Measurements from ENCODE around the gene ZNF729.

DNA sequence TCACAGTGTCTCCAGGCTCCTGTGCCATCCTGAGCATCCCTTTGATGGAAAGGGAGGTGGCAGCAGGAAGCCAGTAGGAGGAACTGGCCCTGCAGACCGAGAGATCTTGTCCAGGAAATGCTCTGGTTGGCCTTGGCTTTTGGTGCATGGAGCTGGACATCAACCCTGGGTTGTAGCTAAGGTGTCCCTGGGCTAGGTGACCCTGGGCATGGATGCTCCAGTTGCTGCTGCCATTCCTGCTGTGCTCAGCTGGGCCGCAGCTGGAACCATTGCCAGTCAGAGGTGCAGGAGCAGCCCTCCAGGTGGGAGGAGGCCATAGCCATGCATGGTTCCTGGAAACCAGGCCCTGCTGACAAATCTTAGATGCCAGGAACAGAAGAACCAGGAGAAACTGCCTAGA lies 68.4 kb downstream of the ZNF729 start:
- TF ChIP-seq, protein P1, sequence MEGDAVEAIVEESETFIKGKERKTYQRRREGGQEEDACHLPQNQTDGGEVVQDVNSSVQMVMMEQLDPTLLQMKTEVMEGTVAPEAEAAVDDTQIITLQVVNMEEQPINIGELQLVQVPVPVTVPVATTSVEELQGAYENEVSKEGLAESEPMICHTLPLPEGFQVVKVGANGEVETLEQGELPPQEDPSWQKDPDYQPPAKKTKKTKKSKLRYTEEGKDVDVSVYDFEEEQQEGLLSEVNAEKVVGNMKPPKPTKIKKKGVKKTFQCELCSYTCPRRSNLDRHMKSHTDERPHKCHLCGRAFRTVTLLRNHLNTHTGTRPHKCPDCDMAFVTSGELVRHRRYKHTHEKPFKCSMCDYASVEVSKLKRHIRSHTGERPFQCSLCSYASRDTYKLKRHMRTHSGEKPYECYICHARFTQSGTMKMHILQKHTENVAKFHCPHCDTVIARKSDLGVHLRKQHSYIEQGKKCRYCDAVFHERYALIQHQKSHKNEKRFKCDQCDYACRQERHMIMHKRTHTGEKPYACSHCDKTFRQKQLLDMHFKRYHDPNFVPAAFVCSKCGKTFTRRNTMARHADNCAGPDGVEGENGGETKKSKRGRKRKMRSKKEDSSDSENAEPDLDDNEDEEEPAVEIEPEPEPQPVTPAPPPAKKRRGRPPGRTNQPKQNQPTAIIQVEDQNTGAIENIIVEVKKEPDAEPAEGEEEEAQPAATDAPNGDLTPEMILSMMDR (IDR thresholded peaks at IDR 0.05) = no peak
- no peak for TF ChIP-seq POLR2A (IDR thresholded peaks at IDR 0.05)

Data from adrenal gland (tissue), 5 donors.